HG03442 (cell line): ENCODE data around the gene DSC2.
"Not testable (repeated sequence)": the region's sequence is repeated elsewhere in the genome, so short reads cannot be mapped to it uniquely, and the experiment has no call there.

Experiments used
- ATAC-seq: cut with Tn5 transposase; IDR thresholded peaks from one replicate; pipeline ENCODE4 v1.9.1; 2021; ENCODE audit warnings: mild to moderate bottlenecking, moderate library complexity; ENCODE audit not compliant: unreplicated experiment

Gene DSC2

DNA sequence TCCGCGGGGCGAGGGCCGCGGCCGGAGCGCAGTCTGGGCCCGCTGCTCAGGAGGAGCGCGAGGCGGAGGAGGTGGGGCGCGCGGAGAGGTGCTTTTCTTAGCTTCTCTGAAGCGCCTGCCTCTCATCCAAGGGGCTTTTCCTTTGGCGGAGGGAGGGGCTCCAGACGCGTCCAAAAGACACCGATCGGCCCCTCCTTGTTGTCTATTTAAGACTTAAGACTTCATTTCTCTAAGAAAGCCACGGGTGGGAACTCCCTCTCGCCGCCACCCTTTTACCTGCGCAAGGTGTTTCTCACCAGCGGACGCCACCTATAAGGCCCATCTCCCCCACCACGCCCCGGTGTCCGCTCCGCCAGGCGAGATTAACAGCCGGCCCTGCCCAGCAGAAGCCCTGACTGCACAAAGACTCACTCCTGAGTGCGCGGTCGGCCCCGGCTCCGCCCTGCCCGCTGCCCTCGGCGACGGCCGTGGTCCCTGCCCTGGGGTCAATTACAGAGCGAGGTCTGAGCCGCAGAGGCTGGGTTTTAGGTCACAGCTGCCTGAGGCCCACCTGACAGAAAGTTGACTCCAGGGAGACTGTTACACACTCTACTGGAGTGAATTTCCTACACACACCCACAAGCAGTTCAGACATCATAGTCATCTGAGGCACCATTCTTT lies at the start of gene DSC2:
DSC2 (minus strand) TSS at position 397 of the 660 bp plus-strand sequence. CDS start 450 bp downstream, outside the sequence.
- ATAC-seq, result no peak

- no peak for ATAC-seq
Observed at GRCh38 chr18:31149351-31149750, 47.1 kb upstream of the DSC2 start.

DNA sequence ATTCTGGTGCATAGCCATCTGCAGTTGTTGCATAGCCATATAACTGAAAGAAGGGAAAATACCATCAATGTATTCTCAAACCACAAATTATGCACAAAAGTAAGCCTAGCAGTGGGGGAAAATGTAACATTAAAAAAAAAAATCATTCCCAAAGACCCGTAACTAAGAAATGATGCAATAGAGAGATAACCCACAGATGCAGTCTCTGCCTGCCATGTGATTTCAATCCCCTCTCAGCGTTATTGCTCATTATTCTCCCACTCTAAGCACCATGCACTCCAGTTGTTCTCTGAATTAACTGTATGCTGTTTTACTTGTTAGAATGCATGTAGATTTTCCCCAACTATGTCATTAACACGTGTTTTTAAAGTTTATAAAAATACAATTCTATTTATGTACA lies 46.4 kb upstream of the DSC2 start:
- no peak for ATAC-seq

- no peak for ATAC-seq
Observed at GRCh38 chr18:31146809-31147208, 44.6 kb upstream of the DSC2 start.

DNA sequence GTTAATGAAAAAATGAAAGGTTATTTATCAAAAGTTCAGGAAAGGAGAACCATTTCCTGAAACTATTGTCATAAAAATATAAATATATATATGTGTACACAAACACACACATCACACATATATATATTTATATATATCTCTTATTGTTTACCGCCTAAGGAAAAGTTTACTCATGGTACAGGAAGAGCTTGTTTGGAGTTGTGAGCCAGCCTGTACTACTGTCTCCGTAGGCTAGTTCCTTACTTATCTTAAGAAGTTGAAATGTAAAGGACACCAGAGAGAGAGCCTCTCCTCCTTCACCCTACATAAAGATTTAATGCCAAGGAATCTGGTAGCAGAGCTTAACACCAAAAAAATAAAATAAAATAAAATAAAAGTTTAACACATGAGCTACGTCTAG lies 40.8 kb upstream of the DSC2 start:
- ATAC-seq, result no peak

- no peak for ATAC-seq
Observed at GRCh38 chr18:31138709-31139108, 36.5 kb upstream of the DSC2 start.

DNA sequence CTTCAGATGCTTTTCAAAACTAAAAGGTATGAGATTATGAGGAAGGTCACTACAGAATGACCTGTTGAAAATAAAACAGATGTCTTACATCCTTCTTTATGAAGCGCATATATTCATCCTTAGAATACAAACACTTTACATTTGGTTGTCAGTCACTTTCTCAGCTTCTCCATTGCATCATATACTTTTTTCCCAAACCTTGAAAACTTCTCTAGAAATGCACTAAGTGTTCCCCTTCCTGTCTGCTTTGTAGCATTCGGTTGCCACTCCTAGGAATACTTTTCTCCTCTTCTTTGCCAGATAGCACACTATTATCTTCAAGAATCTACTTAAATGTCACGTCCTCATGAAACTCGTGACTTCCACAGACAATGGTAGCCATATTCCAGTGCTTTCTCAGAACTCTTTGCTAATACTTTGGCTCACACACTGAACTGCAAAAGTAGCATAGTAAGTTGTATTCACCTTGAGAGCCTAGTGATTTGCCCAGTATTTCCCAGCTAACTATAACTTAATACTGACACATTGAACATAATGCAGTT lies 32.8 kb upstream of the DSC2 start:
- ATAC-seq, result no peak

GRCh38 chr18:31129398-31130115 lies 27.3 kb upstream of the DSC2 start:
- ATAC-seq, result no peak

- ATAC-seq, result no peak
Observed at GRCh38 chr18:31125878-31126277, 23.7 kb upstream of the DSC2 start.

GRCh38 chr18:31123125-31123524 lies 20.9 kb upstream of the DSC2 start:
- ATAC-seq, result not testable (repeated sequence)

DNA sequence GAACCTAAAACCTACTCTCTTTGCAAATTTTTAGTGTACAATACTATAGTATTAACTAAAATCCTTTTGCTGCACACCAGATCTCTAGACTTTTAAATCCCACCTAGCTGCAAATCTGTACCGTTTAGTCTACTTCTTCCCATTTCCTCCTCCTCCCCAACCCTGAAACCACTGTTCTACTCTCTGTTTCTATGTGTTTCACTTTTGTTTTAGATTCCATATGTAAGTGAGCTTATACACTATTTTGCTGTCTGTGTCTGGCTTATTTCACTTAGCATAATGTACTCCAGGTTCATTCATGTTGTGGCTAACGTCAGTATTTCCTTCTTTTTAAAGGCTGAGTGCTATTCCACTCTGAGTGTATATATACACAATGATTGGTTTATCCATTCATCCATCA lies 18.4 kb upstream of the DSC2 start:
- ATAC-seq, result no peak

- no peak for ATAC-seq
Observed at GRCh38 chr18:31116853-31117595, 14.8 kb upstream of the DSC2 start.

DNA sequence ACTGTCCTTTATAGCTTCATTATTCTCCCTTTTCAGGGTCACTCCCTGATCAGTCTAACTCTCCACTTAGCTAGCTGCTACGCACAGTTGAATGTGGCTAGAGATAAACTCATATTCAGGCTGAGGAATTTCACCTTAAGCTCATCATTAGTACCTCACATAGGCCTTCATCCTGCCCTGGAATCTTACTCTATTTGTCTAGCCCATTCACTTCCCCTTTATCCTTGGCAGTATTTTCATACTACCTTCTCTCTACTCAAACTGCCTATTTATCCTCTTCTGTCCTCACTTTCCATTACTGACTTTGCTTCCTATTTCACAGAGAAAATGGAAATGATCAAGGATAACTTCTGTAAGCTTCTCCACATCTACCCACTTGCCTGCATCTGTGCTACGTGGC lies 10.6 kb upstream of the DSC2 start:
- no peak for ATAC-seq

GRCh38 chr18:31105733-31106132 lies 3.5 kb upstream of the DSC2 start:
- no peak for ATAC-seq

DNA sequence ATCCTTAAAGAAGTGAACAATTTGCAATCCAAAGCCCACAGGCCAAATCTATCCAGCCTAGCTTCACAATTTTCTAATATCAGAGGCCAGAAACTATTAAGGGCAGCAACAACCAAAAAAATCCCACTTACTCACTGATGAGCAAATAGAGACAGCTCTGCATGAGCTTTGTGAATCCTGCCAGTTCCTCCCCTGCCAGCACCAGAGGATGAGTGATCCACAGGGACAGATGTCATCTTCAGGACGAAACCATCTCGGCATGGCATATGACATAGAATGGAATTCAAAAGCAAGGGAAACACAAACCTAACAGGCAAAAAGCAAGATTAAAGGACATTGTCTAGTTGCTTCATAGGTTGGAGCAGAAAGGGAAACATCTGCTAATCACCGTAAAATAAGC lies 2.2 kb upstream of the DSC2 start:
- no peak for ATAC-seq

DNA sequence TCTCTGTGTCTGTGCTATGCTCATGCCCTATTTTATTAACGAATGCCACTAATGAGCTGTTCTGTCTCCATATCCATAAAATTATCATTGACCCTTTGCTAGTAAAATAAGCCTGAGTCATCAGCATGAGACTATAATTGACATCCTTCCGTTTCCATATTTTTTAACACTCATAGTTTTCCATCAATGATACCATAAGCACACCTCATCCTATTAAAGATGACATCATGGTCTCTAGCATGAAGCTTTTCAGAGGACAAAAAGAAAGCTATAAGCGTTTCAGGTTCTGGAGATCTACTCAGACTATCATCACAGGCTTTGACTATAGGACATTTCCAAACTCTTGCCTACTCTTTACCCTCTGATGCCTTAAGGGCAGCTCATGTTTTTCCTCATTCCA lies 1.2 kb upstream of the DSC2 start:
- no peak for ATAC-seq

DNA sequence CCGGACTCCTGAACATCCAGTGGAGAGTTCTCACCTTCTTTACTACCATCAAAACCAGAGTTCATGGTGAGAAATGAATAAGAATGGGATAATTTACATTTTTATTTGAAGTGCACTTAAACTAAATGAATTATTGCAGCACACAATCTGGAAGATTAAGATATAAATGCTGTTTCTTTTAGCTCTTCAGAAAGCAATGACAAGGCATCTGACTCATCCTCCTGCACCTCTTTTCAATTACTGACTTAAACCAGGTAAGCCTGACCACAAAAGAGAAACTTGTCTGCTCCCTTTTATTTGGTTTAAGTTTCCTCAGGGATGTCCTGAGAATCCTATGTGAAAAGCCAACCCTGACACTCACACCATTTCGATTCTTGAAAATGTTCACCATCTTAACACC lies 720 bp upstream of the DSC2 start:
- no peak for ATAC-seq

DNA sequence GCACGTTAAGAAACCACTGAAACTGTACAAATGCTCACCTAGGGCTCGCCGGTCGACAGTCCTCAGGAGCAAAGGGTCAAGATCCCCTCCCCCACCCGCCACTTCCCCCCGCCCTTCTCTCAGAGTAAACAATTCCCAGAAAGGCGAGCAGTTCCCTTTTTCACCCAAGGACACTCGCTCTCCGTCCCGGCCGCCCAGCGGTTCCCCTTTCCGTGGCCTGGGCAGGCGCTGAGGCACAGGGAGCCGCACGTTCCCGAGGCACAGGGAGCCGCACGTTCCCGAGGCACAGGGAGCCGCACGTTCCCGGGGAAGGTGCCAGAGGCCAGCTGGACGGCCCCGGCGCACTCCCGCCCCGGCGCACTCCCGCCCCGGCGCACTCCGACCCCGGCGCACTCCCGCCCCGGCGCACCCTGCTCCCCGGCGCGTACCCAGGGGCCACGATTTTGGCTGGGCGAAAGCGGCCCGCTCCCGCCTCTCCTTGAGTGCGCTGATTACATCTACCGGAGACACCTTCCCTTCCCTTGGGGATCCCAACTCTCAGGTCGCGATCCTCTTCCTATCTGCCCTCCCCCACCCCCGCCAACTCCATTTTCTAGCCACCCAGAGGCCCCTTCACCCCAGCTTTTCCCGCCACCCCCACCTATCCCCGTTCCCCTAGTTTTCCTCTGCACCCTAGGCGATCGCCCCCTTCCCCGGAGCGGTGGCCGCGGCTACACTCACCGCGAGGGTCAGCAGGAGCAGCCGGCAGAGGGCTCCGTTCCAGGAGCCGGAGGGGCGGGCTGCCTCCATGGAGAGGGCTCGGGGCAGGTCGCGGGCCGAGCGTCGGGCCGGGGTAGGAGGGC lies 817 bp downstream of the DSC2 start:
- no peak for ATAC-seq

DNA sequence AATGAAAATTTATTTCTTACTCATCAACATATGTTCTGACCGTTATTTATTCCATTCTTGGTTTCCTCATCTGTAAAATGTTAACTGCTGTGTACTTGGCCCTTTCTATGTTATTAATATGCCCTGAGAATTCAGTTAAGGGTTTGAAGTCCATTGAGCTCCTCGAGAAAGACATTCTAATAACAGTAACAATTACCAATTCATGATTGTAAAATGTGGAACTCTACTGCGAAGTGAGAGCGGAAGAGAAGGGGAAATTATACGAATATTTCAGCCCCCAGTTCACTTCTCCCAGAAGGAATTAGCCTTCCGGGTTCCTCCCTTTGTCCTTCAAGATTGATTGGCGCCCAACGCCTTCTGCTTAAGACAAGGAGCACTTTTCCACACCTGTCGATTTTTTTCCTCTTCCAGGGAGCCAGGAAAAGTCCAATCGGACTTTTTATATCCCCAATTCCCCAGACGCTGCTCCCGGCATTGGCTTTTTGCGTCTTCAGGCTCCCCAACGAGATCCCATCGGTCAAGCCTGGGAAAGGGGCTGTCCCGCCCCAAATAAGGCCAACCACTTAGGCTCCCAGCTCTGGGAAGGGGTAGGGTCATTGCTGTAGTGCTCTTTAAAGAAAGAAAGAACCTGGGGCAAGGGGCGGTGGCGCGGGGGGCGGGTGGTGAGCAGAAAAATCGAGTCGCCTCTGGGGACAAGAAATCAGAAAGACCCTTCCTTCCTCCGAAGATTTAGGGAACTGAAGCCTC lies 1.6 kb downstream of the DSC2 start:
- ATAC-seq, result no peak
